SKM-1 treated with dmso at 0.1 percent for 144 hours (cell line): ENCODE measurements around the gene NSUN2.

Experiments
- DNase-seq: peaks from one replicate; lab custom pipeline; 2025; ENCODE audit not compliant: unreplicated experiment; lab: John Stamatoyannopoulos, UW

NSUN2 gene

DNA sequence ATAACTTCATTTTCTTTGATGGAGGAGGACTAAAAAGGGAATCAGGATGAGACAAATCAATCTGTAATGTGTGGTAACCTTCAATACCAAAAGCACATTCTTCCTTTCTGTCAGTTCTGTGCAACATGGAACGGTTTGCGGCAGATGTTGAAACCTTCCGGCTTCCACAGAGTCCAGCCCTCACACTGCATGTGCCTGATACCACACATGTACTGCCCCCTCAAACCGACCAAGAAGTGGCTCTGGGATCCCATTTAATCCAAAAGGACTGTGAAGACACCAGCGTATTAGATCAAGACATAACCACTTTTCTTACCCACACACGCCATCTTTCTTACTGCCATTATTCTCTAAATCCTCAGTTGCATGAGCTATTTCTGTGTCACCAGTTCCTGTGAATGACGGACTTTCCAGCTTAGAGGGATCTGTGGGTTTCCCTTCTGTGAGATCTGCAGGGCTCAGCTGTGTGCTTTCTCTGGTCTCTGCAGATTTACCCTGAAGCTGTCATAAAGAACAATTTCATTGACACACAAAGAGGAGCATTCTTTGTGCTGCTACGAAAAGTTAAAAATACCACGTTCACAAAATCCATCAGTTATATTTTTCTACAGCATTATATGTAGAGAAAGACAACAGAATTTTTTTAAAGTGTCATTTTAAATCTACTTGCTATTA lies 25.8 kb downstream of the NSUN2 start:
- DNase-seq: no peak

DNA sequence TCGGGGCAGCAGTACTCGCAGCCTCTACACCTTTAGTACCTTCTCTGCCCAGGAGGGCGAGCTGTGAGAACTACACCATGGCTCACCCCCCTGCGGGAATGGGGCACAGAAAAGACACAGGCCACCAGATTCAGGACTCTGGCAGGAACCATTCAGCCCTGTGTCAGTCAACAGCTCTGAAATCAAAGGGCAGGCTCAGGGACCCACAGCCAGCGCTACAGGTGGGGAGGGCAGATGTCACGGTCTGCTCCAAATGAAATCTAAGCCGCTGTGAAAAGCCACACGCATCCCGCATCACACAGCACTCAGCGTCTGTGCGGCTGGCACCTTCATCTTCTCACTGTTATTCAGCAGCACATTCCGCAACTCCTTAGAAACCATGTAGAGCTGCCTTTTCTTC lies 27.9 kb downstream of the NSUN2 start:
- DNase-seq: no peak

DNA sequence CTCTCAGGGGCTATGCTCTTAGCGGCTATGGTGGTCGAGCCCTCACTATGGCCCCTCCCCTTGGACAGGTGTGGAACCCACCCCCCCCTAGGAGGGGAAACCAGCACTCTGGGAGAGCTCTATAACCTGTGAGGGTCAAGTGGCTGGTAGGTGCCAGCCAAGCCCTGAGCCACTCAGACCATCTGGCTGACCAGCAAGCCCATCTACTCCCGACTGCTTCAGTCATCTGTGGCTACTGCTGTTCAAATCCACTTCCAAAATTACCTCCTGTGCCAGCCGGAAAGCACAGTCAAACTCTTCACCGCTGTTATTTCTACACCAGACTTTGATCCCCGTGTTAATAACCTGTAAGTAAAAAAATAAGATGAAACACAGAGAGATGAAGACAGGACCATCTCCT lies 28.5 kb downstream of the NSUN2 start:
- DNase-seq: no peak

DNA sequence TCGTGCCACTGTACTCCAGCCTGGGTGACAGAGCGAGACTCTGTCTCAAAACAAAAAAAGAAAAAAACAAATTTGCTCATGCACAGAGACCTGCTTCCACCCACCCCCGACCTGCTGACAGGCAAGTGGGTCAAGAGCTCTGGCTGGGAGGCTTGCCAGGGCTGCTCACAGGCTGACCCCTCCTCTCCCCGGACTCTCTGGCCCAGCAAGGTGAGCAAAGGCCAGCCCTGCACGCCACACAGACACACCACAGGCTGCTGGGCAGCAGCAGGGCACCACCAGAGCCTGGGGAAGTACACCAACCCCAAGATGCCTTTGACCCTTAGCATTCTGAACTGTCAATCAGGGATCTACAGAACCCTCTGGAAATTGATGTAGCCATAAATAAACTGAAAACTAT lies 29.2 kb downstream of the NSUN2 start:
- no peak for DNase-seq

DNA sequence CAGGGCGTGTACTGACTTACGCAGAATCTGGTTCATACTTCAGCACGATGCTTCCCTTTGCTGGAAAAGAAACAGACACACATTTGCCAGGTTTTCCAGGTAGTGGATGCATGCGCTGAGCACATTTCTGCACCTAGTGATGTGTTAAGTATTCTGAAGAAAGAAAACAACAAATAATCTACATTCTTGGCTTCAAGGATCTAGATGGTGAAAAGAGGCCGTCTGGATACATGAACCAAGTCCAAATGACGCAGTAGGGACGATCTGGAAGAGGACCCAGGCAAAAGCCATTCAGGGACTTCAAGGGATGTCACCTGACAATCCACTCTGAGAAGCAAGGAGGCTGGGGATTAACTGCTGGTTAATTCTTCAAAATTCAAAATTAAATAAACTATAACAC lies 30.4 kb downstream of the NSUN2 start:
- DNase-seq: no peak

DNA sequence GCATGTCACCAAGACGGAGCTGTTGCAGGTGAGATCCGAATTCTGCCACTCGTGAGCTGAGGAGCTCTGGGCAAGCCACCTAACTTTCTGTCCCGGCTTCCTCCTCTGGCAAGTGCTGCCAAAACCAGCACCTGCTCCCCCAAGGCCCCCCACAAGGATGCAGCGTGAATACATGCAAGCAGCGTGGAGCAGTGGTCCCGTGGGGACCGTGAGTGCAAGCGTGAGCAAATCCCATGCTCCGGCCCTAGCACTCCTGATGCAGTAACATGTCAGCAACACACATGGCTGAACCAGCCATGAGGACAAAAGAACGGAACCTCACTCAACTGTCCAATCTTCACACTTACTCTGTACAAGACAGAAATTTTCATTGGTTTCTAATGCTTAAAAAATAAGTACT lies 31.0 kb downstream of the NSUN2 start:
- no peak for DNase-seq

DNA sequence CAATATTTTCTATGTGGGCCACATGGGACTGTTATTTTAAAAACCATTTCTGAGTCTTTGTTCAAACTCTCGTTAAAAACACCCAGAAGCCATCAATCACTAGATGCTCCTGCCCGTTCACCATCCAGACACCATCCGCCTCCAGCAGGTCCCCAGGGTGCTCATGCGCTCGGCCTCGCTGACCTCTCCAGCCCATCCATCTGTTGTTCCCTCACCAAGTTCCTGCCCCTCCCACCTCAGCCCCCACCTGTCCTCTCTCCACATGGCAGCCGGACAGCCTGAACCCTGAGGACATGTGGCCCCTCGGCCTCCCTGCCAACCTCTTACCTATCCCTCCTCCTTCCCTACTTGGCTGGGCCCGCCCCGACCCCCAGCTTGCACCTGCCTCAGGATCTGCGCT lies 31.6 kb downstream of the NSUN2 start:
- DNase-seq: no peak

DNA sequence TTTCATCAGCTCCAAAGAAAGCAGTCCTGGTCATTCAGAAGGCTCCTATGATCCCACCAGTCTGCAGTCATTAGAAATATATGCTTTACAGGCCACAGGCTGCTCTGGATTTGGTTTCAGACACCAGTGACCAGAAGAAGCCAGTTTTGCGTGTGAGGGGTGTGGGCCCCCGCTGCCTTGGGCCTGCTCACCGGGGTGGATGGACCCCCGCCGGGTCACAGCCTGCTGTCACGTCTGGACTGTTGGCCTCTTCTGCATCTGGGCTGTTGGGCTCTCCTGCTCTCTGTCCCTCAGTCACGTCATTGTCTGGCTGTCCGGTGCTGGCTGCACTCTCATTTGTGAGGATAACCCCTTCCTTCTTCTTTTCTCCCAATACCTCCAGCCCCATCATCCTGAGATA lies 33.1 kb downstream of the NSUN2 start:
- DNase-seq: no peak

DNA sequence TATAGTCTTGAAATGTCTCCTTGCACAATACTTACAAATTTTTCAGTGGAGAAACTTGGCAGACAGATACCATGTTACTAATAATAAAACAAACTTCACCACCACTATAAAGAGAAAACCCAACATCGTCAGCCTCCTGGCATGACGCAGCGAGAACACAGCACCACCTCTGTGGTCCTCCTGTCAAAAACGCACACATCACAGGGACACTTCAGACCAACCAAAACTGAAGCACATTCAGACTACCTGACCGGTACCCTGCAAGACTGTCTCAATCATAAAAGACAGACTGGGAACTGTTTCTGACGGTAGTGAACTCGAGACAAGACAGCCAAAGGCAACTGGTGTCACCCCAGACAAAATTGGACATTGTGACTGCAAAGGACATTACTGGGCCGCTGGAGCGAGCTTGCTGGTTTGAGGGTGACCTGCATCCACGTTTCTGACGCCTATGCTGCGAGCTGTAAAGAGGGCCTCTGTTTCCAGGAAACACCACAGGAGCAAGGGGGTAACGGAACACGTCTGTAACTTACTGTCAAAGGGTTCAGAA lies 34.4 kb downstream of the NSUN2 start:
- no peak for DNase-seq

DNA sequence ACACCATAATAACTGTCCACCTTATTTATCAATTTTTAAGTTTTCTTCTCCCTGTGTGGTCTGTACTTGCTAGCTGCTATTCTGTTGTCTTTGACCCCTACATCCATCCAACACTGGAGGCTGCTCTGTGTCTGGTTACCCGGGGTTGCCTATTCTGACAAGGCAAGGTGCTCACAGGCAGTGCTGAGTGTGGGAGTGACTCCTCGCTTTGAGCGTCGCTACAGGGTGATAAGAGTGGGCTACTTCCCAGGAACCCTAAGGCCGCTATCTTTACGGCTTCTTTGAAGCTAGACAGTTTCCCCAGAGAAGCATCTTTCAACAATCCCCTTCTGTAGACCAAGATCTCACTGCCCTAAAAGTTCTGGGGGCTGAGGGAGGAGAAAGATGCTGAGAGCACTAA lies 35.3 kb downstream of the NSUN2 start:
- no peak for DNase-seq

DNA sequence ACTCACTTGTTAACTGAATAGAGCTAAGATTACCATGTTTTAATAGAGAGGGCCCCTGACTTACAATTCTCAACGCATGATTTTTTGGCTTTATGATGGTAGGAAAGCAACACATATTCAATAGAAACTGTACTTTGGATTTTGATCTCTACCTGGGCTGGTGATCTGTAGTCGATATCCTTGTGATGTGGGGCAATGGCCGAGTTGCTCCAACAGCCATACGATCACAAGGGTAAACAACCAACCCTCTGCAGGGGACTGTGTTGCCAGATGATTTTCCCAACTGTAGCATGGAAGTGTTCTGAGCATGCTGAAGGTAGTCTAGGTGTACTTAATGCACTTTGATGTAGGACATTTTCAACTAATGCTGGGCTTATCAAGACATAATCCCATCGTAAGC lies 36.5 kb downstream of the NSUN2 start:
- DNase-seq: no peak

DNA sequence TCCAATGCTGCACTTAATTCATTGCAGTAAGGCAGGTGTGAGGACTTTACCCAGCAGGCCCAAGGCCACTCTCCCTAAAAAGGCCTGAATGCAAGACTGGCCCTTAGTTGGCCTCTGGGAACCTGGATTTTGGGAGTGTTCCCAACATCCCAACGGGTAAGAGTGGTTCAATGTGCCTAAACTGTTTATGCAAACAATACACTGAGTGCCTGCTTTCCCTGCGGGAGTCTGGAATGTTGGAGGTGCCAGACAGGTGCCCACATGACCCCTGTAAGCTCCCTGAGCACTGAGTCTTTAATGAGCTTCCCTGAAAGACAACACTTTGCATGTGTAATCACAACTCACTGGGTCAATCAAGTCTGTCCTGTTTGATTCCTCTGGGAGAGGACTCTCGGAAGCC lies 37.4 kb downstream of the NSUN2 start:
- DNase-seq: no peak

DNA sequence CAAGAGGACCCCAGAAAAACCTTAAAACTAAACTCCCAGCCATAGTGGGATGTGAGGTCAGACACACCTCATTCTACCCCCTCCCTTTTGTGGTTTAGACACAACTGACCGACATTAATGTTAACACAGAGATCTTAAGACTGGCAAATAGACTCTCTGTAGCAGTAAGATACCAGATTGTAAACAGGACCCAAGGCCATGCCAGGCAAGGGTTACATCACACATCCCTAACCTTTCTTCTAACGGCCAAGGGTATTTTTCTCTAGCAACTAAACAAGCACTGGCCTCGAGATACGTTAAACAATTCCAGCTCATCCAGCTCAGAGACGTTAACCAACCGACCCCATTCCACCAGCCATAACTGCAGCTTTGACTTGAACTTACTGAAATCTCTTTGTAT lies 38.8 kb downstream of the NSUN2 start:
- no peak for DNase-seq

DNA sequence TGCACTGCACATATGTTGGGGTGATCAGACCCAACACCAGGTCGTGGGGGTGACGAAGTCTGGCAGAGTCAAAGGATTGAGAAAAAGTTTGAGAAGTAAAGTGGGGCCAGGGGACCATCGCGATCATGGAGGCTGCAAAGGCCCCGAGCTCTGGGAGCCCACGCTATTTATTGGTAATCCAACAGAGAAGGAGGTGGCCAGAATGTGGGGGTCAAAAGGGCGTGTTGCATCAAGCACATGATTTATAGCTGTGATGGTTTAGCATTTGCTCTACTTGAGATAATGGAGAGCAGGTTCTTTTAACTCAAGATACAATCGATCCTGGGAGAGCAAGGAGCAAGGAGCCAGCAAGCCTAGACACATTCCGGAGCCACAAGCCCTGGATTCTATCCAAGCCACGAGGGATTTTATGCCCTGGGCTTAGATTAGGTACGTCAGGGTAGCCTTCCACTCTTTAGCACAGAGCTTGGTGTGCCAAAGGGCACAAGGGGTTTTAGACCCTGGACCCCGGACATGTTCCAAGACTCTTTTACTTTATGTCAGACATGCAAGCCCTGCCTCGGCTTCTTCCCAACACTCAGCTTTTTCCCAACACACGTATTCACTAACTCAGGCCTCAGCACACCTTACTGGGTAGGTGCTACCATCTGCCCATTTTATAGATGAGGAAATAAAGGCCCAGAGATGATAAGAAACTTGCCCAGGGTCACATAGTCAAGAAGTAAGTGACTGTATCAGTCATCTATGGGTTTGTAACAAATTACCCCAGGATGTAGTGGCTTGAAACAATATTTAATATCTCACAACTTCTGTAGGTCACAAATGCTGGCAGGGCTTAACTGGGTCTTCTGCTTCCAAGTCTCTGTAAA lies 39.5 kb downstream of the NSUN2 start:
- DNase-seq: no peak

DNA sequence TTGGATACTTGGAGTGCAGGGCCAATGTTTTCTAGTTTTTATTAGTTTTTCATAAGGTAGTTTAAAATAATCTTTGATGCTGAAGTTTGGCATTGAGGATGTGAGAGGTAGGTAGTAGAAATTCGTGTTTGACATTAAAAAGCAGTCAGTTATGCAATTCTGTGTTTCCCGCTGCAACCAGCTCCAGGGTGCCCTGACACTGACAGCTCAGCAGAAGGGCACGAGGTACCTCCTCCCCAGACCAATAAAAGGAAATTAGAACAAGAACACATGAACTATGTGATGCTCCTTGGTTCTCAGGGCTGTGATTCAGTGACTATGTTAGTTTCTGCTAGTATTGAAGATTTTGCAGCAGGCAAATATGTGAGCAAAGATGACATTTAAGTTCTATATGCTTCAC lies 40.2 kb downstream of the NSUN2 start:
- no peak for DNase-seq

DNA sequence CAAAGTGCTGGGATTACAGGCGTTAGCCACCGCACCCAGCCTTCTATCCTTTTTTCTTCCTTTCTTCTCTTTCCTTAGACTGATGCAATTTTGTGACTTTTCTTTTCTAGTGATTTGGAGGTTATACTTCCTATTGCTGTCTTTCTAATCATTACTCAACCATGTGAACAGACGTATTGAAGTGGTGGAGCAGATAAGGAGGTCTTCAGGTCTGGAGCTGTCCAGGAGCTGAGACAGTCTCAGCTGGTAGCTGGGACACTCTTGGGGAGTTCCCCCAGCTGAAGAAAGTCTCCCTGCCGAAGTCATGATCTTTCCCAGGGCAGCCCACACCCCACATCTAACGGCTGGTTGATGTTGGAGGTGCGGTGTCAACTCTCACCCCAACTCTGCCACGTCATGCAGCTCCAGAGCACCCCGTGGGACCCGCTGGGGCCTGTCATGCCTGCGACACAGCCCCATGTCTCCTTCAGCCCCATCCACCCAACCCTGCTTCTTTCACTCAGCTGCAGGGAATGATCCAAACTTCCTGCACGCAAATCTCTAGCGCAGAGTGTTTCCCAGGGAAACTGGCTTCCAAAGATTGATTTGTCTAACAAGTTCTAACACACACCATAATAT lies 41.1 kb downstream of the NSUN2 start:
- no peak for DNase-seq

DNA sequence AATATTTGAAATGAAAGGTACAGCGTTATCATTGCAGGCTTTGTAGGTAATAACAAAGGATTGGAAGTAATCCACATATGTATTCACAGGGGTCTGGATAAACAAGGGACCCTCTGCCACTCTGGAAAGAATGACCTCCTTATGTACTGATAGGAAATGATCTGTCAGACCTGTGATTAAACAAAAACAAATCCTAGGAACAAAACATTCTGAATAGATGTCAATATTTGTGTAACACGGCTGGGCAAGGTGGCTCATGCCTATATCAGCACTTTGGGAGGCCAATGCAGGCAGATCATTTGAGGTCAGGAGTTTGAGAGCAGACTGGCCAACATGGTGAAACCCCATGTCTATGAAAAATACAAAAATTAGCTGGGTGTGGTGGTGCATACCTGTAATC lies 42.3 kb downstream of the NSUN2 start:
- DNase-seq: no peak

DNA sequence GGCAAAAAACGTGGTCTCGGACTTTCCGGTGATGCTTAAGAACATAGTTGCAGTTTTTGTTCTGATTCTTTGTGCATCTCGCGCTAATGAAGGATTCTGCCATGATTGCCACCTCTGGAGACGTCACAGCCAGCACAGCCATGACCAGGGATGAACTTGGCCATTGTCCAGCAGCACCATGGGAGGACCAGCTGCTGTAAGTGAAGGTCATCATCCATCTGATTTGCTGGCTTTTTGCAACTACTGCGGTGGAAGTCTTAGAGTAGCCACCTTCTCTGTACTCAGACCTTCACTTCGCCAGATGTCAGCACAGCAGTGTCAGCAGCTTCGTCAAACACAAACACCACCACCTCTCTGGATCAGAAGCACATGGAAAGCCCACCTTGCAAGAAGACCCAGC lies 45.7 kb downstream of the NSUN2 start:
- DNase-seq: no peak

DNA sequence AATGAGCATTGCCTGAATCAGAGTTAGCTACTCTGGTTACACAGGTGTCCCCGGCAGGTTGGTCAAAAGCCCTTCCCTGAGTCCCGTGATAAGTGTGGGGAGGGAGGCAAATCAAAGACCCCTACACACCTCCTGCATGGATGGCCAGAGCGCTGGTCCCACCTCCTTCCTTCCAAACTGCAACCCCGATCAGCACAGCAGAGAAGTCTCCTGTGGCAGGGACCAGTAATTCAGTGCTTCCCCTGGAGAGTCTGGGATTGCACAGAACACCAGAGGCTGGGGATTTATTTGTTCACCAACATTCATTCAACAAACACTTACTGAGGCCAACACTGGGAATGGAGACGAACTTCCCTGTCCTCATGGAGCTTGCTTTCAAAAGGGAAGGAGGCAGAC lies 46.2 kb downstream of the NSUN2 start:
- no peak for DNase-seq

DNA sequence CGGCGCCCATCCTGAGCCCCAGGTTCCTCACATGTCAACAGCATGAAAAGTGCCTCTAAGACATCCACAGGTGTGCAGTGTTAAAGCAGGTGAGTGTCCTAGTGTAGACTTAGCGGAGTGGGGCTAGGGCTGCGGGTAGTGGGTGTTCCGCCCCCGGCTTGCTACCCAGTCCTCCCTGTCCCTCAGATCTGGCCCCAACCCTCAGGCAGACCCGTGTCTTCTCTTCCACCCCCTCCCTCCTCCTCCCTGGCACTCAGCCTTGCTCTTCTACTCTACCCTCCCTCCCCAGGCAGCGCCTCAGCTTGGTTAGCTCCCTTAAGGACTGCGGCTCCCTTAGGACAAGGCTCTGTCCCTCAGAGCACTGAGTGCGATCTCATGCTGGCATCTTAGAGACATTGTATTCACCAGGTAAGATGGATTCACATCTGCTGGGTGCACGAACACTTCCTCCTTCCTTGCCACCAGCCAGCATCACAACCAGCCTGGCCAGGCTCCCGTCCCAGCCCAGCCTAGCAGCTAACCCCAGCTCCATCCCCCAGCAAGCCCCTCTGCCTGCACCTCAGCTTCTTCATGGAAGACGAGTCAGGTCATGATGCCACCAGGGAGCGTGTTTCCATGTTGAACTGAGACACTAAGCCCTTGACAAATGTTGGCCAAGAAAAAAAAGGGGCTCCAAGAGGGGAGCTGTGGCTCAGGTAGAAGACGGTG lies 46.8 kb downstream of the NSUN2 start:
- no peak for DNase-seq

DNA sequence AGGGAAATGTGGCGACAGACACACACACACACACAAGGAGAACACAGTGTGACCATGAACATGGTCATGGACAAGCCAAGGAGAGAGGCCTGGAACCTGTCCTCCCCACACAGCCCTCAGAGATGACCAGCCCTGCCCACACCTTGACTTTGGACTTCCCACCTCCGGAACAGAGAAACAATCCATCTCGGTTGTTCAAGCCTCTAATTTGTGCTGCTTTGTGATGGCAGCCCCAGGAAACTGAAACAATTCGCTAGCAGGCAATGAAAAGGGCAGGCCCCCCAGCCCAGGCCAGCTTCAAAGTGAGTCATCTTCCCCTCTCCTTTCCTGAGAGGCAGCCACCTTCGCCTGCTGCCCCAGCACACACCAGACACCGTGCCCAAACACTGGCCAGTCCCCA lies 47.7 kb downstream of the NSUN2 start:
- DNase-seq: no peak
